PC-3 (cell line): ENCODE results near the gene ERGIC1. TPM values are rescaled to one million over a fixed set of nuclear protein-coding genes. Genes with fewer than 3 reads are reported as not detected.

ENCODE experiments used
- ATAC-seq: fragments of 200-7000 bp; cut with Tn5 transposase; 2 replicates; pipeline ENCODE4 v1.9.1; 2020; ENCODE audit warnings: mild to moderate bottlenecking, moderate library complexity
- BruUV-seq: library from RNA; stranded (reverse); fragments of 400-500 nt; replicated peaks from 2 replicates; lab custom pipeline; 2021; lab: Mats Ljungman, UMichigan
- CTCF ChIA-PET: fragments of 300-600 bp; sonication (Branson Sonifier 250); formaldehyde crosslinking; loops from one replicate; lab custom pipeline; 2022; ENCODE audit warnings: antibody characterized with exemption; lab: Charles Lee
- POLR2A ChIA-PET: fragments of 300-600 bp; sonication (Branson Sonifier 250); formaldehyde crosslinking; loops from one replicate; lab custom pipeline; 2022; ENCODE audit warnings: antibody characterized with exemption; ENCODE audit not compliant: unreplicated experiment; lab: Charles Lee
- DNase-seq: peaks from one replicate; pipeline ENCODE4 v3.0.0-alpha.2; 2015
- H2AFZ ChIP-seq: fragments of 300-600 bp; sonication (generic); 2 replicates; pipeline ENCODE4 v1.6.0; 2016; ENCODE audit warnings: antibody characterized with exemption, low read length
- H3F3A ChIP-seq: fragments of 300-600 bp; sonication (generic); one replicate; pipeline ENCODE4 v1.6.0; 2017; ENCODE audit warnings: antibody characterized with exemption, low read length, control low read depth, mild to moderate bottlenecking; ENCODE audit not compliant: unreplicated experiment
- H3K27ac ChIP-seq: fragments of 300-600 bp; sonication (generic); 2 replicates; pipeline ENCODE4 v1.5.1; 2016; ENCODE audit warnings: mild to moderate bottlenecking, low read length
- H3K27me3 ChIP-seq: fragments of 300-600 bp; sonication (generic); 2 replicates; pipeline ENCODE4 v1.6.1; 2016; ENCODE audit warnings: low read length, mixed read lengths
- H3K36me3 ChIP-seq: fragments of 300-600 bp; sonication (generic); 2 replicates; pipeline ENCODE4 v1.6.1; 2016; ENCODE audit warnings: low read depth, mixed run types, low read length, mixed read lengths
- H3K4me1 ChIP-seq: fragments of 300-600 bp; sonication (generic); 2 replicates; pipeline ENCODE4 v1.5.1; 2016; ENCODE audit warnings: low read length; ENCODE audit not compliant: insufficient read depth
- H3K4me2 ChIP-seq: fragments of 300-600 bp; sonication (generic); 2 replicates; pipeline ENCODE4 v1.6.0; 2016; ENCODE audit warnings: low read length
- H3K4me3 ChIP-seq: fragments of 300-600 bp; sonication (generic); 2 replicates; pipeline ENCODE4 v1.5.1; 2016; ENCODE audit warnings: mild to moderate bottlenecking, low read length, mixed read lengths
- H3K79me2 ChIP-seq: fragments of 300-600 bp; sonication (generic); 2 replicates; pipeline ENCODE4 v1.6.1; 2017; ENCODE audit warnings: low read length, mixed read lengths
- H3K9ac ChIP-seq: fragments of 300-600 bp; sonication (generic); 2 replicates; pipeline ENCODE4 v1.6.0; 2016; ENCODE audit warnings: mild to moderate bottlenecking, low read length
- H3K9me2 ChIP-seq: fragments of 300-600 bp; sonication (generic); replicated peaks from 2 replicates; pipeline ENCODE4 v1.6.1; 2016; ENCODE audit warnings: mixed run types, low read length, mixed read lengths
- H3K9me3 ChIP-seq: fragments of 300-600 bp; sonication (generic); 2 replicates; pipeline ENCODE4 v1.6.1; 2016; ENCODE audit warnings: low read length, mixed read lengths
- H4K20me1 ChIP-seq: fragments of 300-600 bp; sonication (generic); 2 replicates; pipeline ENCODE4 v1.6.1; 2016; ENCODE audit warnings: low read length, mixed read lengths
- CTCF ChIP-seq: fragments of 300-600 bp; sonication (generic); conservative IDR thresholded peaks from 2 replicates; pipeline ENCODE4 v1.5.1; 2017; ENCODE audit warnings: antibody characterized with exemption, low read depth, mild to moderate bottlenecking, low read length
- EZH2 ChIP-seq: fragments of 300-600 bp; sonication (generic); IDR thresholded peaks from one replicate; pipeline ENCODE4 v1.6.1; 2017; ENCODE audit warnings: antibody characterized with exemption, mild to moderate bottlenecking, low read length; ENCODE audit not compliant: unreplicated experiment
- EZH2phosphoT487 ChIP-seq: fragments of 300-600 bp; sonication (generic); IDR thresholded peaks from 2 replicates; pipeline ENCODE4 v1.6.1; 2018; ENCODE audit warnings: mild to moderate bottlenecking, antibody characterized with exemption, low read length, borderline replicate concordance
- intact Hi-C: fragments of 100-400 bp; cut with micrococcal nuclease; formaldehyde crosslinking; loops from 2 replicates; pipeline ENCODE4 v1.9.0; 2023
- total RNA-seq: library from RNA; depleted of rRNA; stranded (reverse); fragments of >200 nt; gene quantifications from 2 replicates; pipeline ENCODE4 v1.2.3, GENCODE V29; 2014

Gene ERGIC1
- total RNA-seq, 1 experiment from 2014 or later = 148 TPM

GRCh38 chr5:172870291-172870714, 36.3 kb downstream of the ERGIC1 start:
- CTCF ChIA-PET = interaction anchor here (0.5 to 0.6 kb wide), 2 partner anchors 160 to 584 kb away, joined by 4 to 7 read pairs; no protein-coding TSS in a partner anchor
- H3K27me3 ChIP-seq = no peaks in the 10 kb centered on the region
- peak overlapping the region; percentile 83 for H3K4me2 ChIP-seq
- H3K9ac ChIP-seq = peak overlapping the region; percentile 91
- no peak overlapping the region for H2AFZ ChIP-seq
- DNase-seq (peak; percentile 91), ATAC-seq (peak; percentile 60)
- no peaks in the 10 kb centered on the region for H3K9me3 ChIP-seq
- H3K79me2 ChIP-seq = peaks cover 45% of the 10 kb centered on the region
- H3K4me1 ChIP-seq = peaks cover 48% of the 10 kb centered on the region
- POLR2A ChIA-PET = interaction anchor here (0.6 kb wide), 1 partner anchor 72 kb away, joined by 3 read pairs; no protein-coding TSS in a partner anchor
- intact Hi-C loops = loop anchor here (1.0 kb wide), 1 partner anchor 157 kb away; no protein-coding TSS in a partner anchor
- H3F3A ChIP-seq = peaks cover 4% of the 10 kb centered on the region
- no peaks in the 10 kb centered on the region for H3K9me2 ChIP-seq
- no peaks in the 10 kb centered on the region for H3K36me3 ChIP-seq
- no peak overlapping the region for H3K4me3 ChIP-seq
- no peak for TF ChIP-seq EZH2phosphoT487
- TF ChIP-seq CTCF = no peak
- BruUV-seq = no TSS peak
- H4K20me1 ChIP-seq = no peaks in the 10 kb centered on the region
- H3K27ac ChIP-seq = peak overlapping the region; percentile 99

- Histone ChIP-seq H3K36me3 (no peaks in the 10 kb centered on the region), H3K27me3 (no peaks in the 10 kb centered on the region), H3K9ac (peak overlapping the region; percentile 91), H4K20me1 (no peaks in the 10 kb centered on the region), H2AFZ (no peak overlapping the region), H3K79me2 (peaks cover 49% of the 10 kb centered on the region), H3K4me1 (peaks cover 48% of the 10 kb centered on the region), H3K4me3 (no peak overlapping the region), H3K9me2 (no peaks in the 10 kb centered on the region), H3K27ac (peak overlapping the region; percentile 99), H3K4me2 (peak overlapping the region; percentile 83), H3K9me3 (no peaks in the 10 kb centered on the region), H3F3A (peaks cover 4% of the 10 kb centered on the region)
- ATAC-seq = peak; percentile 2; the same call in 1 of the 2 replicates
- ChIA-PET CTCF (interaction anchor here (0.5 to 0.6 kb wide), 2 partner anchors 161 to 584 kb away, joined by 4 to 7 read pairs; no protein-coding TSS in a partner anchor), POLR2A (no interaction called here)
- TF ChIP-seq EZH2 (no peak), CTCF (no peak), EZH2phosphoT487 (no peak)
- BruUV-seq = no TSS peak
- DNase-seq = peak; percentile 13
- intact Hi-C loops = loop anchor here (1.0 kb wide), 1 partner anchor 158 kb away; no protein-coding TSS in a partner anchor
Observed at GRCh38 chr5:172870715-172871461, 36.8 kb downstream of the ERGIC1 start.

GRCh38 chr5:172871536-172871935, 37.5 kb downstream of the ERGIC1 start:
- CTCF ChIA-PET = no interaction called here
- H3K36me3 ChIP-seq = no peaks in the 10 kb centered on the region
- POLR2A ChIA-PET = no interaction called here
- no peak for ATAC-seq
- no peak overlapping the region for H2AFZ ChIP-seq
- peaks cover 48% of the 10 kb centered on the region for H3K4me1 ChIP-seq
- peak overlapping the region; percentile 99 for H3K27ac ChIP-seq
- BruUV-seq = no TSS peak
- intact Hi-C loops = no loop called here
- no peaks in the 10 kb centered on the region for H4K20me1 ChIP-seq
- no peak for TF ChIP-seq CTCF
- TF ChIP-seq EZH2phosphoT487 = no peak
- TF ChIP-seq EZH2 = no peak
- H3K9me2 ChIP-seq = no peaks in the 10 kb centered on the region
- H3K79me2 ChIP-seq = peaks cover 55% of the 10 kb centered on the region
- no peak overlapping the region for H3K4me3 ChIP-seq
- no peak overlapping the region for H3K4me2 ChIP-seq
- no peaks in the 10 kb centered on the region for H3K9me3 ChIP-seq
- H3K27me3 ChIP-seq = no peaks in the 10 kb centered on the region
- DNase-seq = no peak
- H3F3A ChIP-seq = peaks cover 4% of the 10 kb centered on the region
- H3K9ac ChIP-seq = no peak overlapping the region; the same call in 1 of the 2 replicates
